Panc1 (cell line): ENCODE data around the gene CACNG1. TPM values are rescaled to one million over a fixed set of nuclear protein-coding genes. Genes with fewer than 3 reads are reported as not detected.

Source experiments
- ATAC-seq: fragments of 200-7000 bp; cut with Tn5 transposase; 2 replicates; pipeline ENCODE4 v1.9.1; 2020; ENCODE audit warnings: mild to moderate bottlenecking, moderate library complexity
- BruUV-seq: library from RNA; stranded (reverse); fragments of 400-500 nt; replicated peaks from 2 replicates; lab custom pipeline; 2021; lab: Mats Ljungman, UMichigan
- CTCF ChIA-PET: fragments of 300-600 bp; sonication (Branson Sonifier 250); formaldehyde crosslinking; loops from one replicate; lab custom pipeline; 2022; ENCODE audit warnings: antibody characterized with exemption; lab: Charles Lee
- POLR2A ChIA-PET: fragments of 300-600 bp; sonication (Branson Sonifier 250); formaldehyde crosslinking; loops from one replicate; lab custom pipeline; 2022; ENCODE audit warnings: antibody characterized with exemption; lab: Charles Lee
- DNase-seq: peaks from one replicate; pipeline ENCODE4 v3.0.0-alpha.2; 2010; ENCODE audit warnings: low read depth, low spot score
- H3K27ac ChIP-seq: 2 replicates; pipeline ENCODE4 v1.5.1; 2011; ENCODE audit warnings: mild to moderate bottlenecking, low read length, inconsistent platforms
- H3K27me3 ChIP-seq: fragments of 200-500 bp; sonication (Bioruptor generic); 2 replicates; pipeline ENCODE4 v1.6.0; 2014; ENCODE audit warnings: low read length, inconsistent platforms; ENCODE audit not compliant: control insufficient read depth, insufficient read depth
- H3K36me3 ChIP-seq: fragments of 200-500 bp; sonication (Bioruptor generic); 2 replicates; pipeline ENCODE4 v1.5.1; 2014; ENCODE audit warnings: inconsistent platforms, mild to moderate bottlenecking, low read length, moderate library complexity; ENCODE audit not compliant: control insufficient read depth, insufficient read depth
- H3K4me1 ChIP-seq: 2 replicates; pipeline ENCODE4 v1.5.1; 2011; ENCODE audit warnings: inconsistent platforms, mild to moderate bottlenecking, low read length, moderate library complexity; ENCODE audit not compliant: control insufficient read depth, insufficient read depth
- H3K4me3 ChIP-seq, 2 experiments: 2 replicates each; pipeline ENCODE4 v1.5.1; 2011 to 2012; ENCODE audit warnings: low read depth in 2 of 2, low read length in 2 of 2, mild to moderate bottlenecking in 2 of 2, inconsistent platforms in 1 of 2, moderate library complexity in 1 of 2
- H3K9me3 ChIP-seq: fragments of 200-500 bp; sonication (Bioruptor generic); 2 replicates; pipeline ENCODE4 v1.5.1; 2014; ENCODE audit warnings: low read depth, mild to moderate bottlenecking, inconsistent platforms, low read length, moderate library complexity; ENCODE audit not compliant: control insufficient read depth, insufficient read depth
- CTCF ChIP-seq: fragments of 450-650 bp; IDR thresholded peaks from 2 replicates; pipeline ENCODE4 v1.5.1; 2017; ENCODE audit warnings: mild to moderate bottlenecking
- POLR2AphosphoS5 ChIP-seq: IDR thresholded peaks from 2 replicates; pipeline ENCODE4 v1.6.1; 2012; ENCODE audit warnings: mild to moderate bottlenecking, low read depth, low read length, moderate library complexity
- SIN3A ChIP-seq: IDR thresholded peaks from 2 replicates; pipeline ENCODE4 v1.6.1; 2012; ENCODE audit warnings: low read depth, mild to moderate bottlenecking, low read length, moderate library complexity, borderline replicate concordance; ENCODE audit not compliant: insufficient read depth
- TCF7L2 ChIP-seq: IDR thresholded peaks from 2 replicates; pipeline ENCODE4 v1.6.1; 2011; ENCODE audit warnings: mild to moderate bottlenecking, low read depth, low read length, inconsistent platforms
- in situ Hi-C: cut with HindIII; loops from 2 replicates; pipeline ENCODE4 v1.10.0; 2016; ENCODE audit warnings: low sequenced_read_pairs, low pct_unique_long_range_greater_than_20kb
- intact Hi-C: fragments of 100-400 bp; cut with micrococcal nuclease; formaldehyde crosslinking; loops from one replicate; pipeline ENCODE4 v1.10.0; 2022; ENCODE audit not compliant: unreplicated experiment
- total RNA-seq: library from RNA; stranded (reverse); gene quantifications from one replicate; pipeline ENCODE4 v1.2.1, GENCODE V29; 2021; ENCODE audit not compliant: unreplicated experiment
- TF ChIP-seq, protein P1 (sequence below), 2 experiments: IDR thresholded peaks; 2 replicates each; pipeline ENCODE4 v1.6.1; 2011 to 2012; ENCODE audit warnings: low read depth in 2 of 2, control low read depth in 1 of 2, low read length in 1 of 2, mild to moderate bottlenecking in 1 of 2, moderate library complexity in 1 of 2; ENCODE audit not compliant: insufficient read depth in 1 of 2

The CACNG1 gene
- total RNA-seq, 1 experiment from 2014 or later: 0.13 TPM

DNA sequence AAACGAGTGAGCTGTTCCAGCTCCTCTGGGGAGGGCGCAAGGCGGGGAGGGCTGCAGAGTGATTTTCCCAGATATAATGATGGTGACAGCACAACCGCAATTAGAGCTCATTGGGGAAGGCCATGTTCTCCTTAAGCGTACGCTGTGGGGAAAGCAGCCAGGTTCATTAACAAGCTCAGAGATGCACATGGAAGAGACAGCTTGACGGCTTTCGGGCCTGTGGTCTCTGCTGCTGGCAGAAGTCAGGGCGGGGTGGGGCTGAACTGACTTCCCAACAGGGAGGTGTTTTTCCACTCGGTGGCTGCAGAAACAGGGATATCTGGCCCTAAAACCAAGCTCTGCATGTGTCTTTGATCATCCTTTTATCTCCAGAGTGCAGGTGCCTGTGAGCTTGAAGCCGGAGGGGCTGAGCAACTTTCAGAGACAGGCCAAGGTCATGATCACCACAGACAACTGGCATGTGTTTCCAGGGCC, 24.0 kb upstream of the CACNG1 start:
- intact Hi-C loops: no loop called here
- Histone ChIP-seq H3K27ac (no peak overlapping the region), H3K36me3 (no peaks in the 10 kb centered on the region), H3K4me1 (no peaks in the 10 kb centered on the region), H3K27me3 (no peaks in the 10 kb centered on the region), H3K4me3 (no peak overlapping the region), H3K9me3 (no peaks in the 10 kb centered on the region)
- ATAC-seq: no peak
- no TSS peak for BruUV-seq
- POLR2A ChIA-PET: no interaction called here
- TF ChIP-seq, protein P1, sequence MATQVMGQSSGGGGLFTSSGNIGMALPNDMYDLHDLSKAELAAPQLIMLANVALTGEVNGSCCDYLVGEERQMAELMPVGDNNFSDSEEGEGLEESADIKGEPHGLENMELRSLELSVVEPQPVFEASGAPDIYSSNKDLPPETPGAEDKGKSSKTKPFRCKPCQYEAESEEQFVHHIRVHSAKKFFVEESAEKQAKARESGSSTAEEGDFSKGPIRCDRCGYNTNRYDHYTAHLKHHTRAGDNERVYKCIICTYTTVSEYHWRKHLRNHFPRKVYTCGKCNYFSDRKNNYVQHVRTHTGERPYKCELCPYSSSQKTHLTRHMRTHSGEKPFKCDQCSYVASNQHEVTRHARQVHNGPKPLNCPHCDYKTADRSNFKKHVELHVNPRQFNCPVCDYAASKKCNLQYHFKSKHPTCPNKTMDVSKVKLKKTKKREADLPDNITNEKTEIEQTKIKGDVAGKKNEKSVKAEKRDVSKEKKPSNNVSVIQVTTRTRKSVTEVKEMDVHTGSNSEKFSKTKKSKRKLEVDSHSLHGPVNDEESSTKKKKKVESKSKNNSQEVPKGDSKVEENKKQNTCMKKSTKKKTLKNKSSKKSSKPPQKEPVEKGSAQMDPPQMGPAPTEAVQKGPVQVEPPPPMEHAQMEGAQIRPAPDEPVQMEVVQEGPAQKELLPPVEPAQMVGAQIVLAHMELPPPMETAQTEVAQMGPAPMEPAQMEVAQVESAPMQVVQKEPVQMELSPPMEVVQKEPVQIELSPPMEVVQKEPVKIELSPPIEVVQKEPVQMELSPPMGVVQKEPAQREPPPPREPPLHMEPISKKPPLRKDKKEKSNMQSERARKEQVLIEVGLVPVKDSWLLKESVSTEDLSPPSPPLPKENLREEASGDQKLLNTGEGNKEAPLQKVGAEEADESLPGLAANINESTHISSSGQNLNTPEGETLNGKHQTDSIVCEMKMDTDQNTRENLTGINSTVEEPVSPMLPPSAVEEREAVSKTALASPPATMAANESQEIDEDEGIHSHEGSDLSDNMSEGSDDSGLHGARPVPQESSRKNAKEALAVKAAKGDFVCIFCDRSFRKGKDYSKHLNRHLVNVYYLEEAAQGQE (IDR thresholded peaks at IDR 0.05; ENCODE audit: insufficient read depth in 1 of 2, low read depth in 2 of 2, low read length in 1 of 2): no peak
- no peak for TF ChIP-seq POLR2AphosphoS5
- no peak for TF ChIP-seq CTCF
- no peak for TF ChIP-seq TCF7L2
- DNase-seq: no peak
- CTCF ChIA-PET: no interaction called here
- in situ Hi-C loops: no loop called here

DNA sequence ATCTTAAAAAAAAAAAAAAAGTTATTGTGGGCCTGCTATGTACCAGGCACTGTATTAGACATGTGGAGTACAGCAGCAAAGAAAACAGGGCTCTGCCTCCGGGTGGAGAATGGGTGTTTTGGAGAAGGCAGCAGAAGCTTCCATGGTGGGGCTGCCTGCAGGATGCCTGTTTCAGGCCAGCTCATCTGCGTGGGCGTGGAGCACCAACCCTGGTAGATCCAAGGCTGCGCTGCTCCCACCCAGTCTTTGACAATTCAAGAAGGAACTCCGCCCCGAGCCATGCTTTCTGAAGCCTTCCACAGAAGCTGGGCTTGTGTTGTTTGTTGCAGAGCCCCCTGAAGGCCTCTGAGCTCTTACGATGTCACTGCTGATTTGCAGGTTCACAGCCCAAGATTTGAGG, 23.2 kb upstream of the CACNG1 start:
- Histone ChIP-seq H3K4me3 (no peak overlapping the region), H3K36me3 (no peaks in the 10 kb centered on the region), H3K27ac (no peak overlapping the region), H3K9me3 (no peaks in the 10 kb centered on the region), H3K27me3 (no peaks in the 10 kb centered on the region), H3K4me1 (no peaks in the 10 kb centered on the region)
- in situ Hi-C loops: no loop called here
- POLR2A ChIA-PET: no interaction called here
- no peak for DNase-seq
- TF ChIP-seq CTCF (no peak), TCF7L2 (no peak), POLR2AphosphoS5 (no peak), SIN3A (no peak)
- TF ChIP-seq, protein P1 (IDR thresholded peaks at IDR 0.05; ENCODE audit: insufficient read depth in 1 of 2, low read depth in 2 of 2, low read length in 1 of 2): no peak
- no peak for ATAC-seq
- intact Hi-C loops: no loop called here
- CTCF ChIA-PET: no interaction called here
- BruUV-seq: no TSS peak
